Jurkat, Clone E6-1 (cell line): Measurements from ENCODE around the gene U2AF2.
"Not testable (repeated sequence)": the region's sequence is repeated elsewhere in the genome, so short reads cannot be mapped to it uniquely, and the experiment has no call there.

ENCODE experiments used
- DNase-seq: peaks from one replicate; pipeline ENCODE4 v3.0.0-alpha.2; 2011; ENCODE audit warnings: low read depth, low spot score
- H3K4me3 ChIP-seq: 2 replicates; pipeline ENCODE4 v1.5.1; 2011; ENCODE audit warnings: mild to moderate bottlenecking, low read length, control low read depth, moderate library complexity

Gene U2AF2

DNA sequence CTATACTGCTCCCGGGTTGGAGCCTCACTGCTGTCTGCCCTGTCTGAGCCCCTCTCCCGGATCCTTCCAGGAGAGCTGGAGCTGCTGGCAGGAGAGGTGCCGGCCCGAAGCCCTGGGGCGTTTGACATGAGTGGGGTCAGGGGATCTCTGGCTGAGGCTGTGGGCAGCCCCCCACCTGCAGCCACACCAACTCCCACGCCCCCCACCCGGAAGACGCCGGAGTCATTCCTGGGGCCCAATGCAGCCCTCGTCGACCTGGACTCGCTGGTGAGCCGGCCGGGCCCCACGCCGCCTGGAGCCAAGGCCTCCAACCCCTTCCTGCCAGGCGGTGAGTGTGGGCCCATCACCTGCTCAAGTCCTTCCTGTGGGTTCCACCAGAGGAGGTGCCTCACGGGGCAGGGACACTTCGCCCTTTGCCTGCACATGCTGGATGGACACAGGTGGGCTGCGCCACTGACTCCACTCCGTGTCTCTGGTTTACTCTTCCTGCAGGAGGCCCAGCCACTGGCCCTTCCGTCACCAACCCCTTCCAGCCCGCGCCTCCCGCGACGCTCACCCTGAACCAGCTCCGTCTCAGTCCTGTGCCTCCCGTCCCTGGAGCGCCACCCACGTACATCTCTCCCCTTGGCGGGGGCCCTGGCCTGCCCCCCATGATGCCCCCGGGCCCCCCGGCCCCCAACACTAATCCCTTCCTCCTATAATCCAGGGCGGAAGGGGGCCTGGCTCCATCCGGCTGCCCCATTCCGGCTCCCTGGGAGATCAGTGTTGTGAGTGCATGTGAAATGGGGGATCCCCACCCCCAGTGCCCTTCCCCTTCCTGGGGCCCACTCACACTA, 40.0 kb downstream of the U2AF2 start:
- no peak for DNase-seq
- H3K4me3 ChIP-seq: no peak overlapping the region

DNA sequence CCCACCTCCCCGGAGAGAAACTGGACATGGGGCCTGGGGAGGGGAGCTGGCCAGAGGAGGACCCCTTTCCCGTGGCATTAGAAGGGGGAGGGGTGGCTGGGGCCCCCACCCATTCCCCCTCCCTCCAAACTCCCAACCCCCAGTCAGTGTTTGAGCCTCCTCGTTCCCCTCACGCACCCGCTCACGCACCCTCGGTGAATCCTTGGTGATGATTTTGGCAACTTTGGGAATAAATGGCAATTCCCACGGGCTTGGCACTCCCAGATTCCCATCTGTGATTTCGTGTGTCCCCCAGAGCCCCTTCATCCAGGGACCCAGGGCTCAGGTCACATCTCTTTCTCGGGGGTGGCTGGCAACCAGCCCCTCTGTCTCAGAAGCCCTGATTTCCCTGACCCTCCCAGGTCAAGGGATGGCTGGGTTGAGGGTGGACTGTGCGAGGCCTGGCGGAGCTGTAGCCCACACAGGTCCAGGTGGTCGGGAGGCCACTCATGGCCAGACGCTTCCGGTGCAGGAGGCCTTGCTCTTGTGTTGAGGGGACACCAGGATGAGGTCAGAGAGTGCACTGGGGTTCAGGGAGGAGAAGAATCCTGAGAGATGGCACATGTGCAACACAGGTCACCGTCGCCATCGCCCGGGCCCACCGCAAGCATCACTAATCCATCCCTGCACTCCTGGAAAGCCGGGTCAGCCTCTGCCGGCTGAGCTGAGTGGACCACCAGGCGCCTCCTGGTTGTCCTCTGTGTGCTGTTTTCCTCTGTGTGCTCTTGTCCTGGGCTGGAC, 40.9 kb downstream of the U2AF2 start:
- DNase-seq: no peak
- no peak overlapping the region for H3K4me3 ChIP-seq

- no peak overlapping the region for H3K4me3 ChIP-seq
- DNase-seq: no peak
Observed at GRCh38 chr19:55696301-55697068, 41.6 kb downstream of the U2AF2 start.

- H3K4me3 ChIP-seq: no peak overlapping the region
- DNase-seq: no peak
Observed at GRCh38 chr19:55697069-55697440, 42.2 kb downstream of the U2AF2 start.

GRCh38 chr19:55697698-55698097, 42.9 kb downstream of the U2AF2 start:
- no peak for DNase-seq
- H3K4me3 ChIP-seq: no peak overlapping the region

DNA sequence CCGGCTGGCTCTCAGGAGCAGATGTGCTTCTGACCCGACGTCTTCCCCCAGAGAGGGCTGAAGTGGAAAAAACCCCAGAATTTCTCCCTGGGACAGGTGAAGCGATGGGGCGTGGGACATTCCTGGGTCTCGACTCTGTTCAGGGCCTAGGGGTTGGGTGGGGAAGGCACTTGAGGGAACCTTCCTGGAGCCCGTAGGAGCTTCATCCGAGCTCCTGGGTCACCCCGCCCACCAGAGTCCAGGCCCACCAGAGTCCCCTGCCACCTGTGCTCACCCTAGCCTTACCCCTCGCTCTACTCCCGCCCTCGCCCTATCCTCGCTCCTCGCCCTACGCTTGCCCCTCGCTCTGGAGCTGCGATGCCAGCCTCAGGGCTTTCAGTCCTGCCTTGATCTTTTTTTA, 43.4 kb downstream of the U2AF2 start:
- DNase-seq: no peak
- H3K4me3 ChIP-seq: no peak overlapping the region

DNA sequence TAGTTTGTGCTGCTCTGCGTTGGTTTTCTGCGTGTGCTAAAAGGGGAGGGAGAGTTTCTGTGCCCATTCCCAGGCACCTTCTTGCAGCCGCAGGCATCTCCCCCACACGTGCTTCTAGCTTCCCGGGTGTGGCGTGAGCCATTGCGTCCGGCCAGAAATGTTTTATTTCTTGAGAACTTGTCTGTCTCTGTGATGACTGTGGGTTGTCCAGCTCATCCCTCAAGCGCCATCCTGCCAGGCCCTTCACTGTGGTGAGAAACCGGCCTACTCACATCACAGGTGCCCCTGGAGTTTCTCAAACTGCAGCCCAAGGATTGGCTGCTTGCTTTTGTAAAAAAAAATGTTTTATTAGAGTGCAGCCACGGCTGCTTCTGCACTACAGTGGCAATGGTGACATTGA, 44.4 kb downstream of the U2AF2 start:
- no peak for DNase-seq
- H3K4me3 ChIP-seq: no peak overlapping the region

DNA sequence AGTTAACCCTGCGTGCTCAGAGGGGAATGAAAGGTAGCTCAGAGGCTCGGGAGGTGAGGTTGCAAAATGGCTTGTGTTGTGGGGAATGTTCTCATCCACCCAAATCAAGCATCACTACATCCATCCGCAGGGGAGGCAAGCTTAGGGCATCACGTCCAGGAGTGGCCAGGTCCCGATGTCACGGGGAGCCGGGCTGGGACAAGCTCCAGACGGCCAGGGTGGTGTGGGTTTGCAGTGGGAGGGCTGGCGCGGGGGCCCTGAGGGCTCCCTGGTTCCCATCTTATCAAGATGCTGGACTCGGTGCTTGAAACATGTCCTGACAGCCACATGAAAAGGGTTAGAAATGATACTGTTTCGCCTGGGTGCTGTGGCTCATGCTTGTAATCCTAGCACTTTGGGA, 46.0 kb downstream of the U2AF2 start:
- DNase-seq: no peak
- no peak overlapping the region for H3K4me3 ChIP-seq

GRCh38 chr19:55702131-55702627, 47.3 kb downstream of the U2AF2 start:
- no peak for DNase-seq

GRCh38 chr19:55703790-55704215, 49.0 kb downstream of the U2AF2 start:
- peak; percentile 30 for DNase-seq
- H3K4me3 ChIP-seq: no peak overlapping the region

More at GRCh38 chr19:55702131-55702627, 47.3 kb downstream of the U2AF2 start:
- H3K4me3 ChIP-seq: no peak overlapping the region

DNA sequence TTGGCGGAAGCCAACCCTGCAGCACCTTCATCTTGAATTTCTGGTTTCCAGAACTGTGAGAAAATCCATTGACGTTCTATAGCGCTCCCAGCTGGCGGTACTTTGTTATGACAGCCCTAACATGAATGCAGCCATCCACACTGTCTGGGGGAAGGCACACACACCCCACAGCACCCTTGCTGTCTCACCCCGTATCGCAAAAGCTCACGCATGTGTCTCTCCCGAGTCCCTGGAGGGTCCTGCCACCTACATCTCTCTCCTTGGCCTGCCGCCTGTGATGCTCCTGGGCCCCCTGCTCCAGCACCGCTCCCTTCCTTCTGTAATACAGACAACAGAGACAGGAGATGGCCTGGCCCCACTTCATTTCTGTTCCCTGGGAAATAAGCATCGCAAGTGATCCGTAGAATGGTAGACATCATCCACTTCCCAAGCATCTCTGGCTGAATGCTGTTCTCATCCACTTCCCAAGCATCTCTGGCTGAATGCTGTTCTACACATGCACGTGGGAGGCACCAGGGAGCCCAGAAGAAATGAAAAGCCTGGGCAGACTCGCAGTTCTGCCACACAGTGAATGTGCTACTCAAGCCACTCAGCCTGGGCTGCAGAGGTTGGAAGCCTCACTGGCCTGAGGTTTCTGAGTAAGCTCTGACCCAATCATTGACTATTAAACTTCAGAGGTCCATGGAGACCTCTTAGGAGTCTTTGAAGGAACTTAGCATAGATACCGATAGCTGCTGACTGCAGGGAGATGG, 49.8 kb downstream of the U2AF2 start:
- H3K4me3 ChIP-seq: no peak overlapping the region
- DNase-seq: no peak

DNA sequence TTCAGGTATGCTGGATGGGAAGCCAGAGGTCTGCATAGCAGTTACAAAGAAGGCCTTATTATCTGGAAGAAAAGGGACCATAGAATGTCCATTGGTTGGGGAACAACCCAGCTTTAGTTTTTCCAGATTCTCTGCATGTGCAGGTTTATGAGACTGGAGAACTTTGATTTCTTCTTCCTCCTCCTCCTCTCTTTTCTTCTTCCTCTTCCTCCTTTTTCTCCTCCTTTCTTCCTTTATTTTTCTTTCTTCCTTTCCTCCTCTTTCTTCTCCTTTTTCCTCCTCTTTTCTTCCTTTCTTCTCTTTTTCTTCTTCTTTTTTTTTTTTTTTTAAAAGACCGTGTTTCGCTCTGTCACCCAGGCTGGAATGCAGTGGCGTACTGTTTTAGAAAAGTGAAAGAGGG, 51.1 kb downstream of the U2AF2 start:
- H3K4me3 ChIP-seq: no peak overlapping the region
- no peak for DNase-seq

GRCh38 chr19:55711719-55712118, 56.9 kb downstream of the U2AF2 start:
- H3K4me3 ChIP-seq: no peak overlapping the region
- no peak for DNase-seq

GRCh38 chr19:55712804-55713631, 58.2 kb downstream of the U2AF2 start:
- DNase-seq: no peak
- H3K4me3 ChIP-seq: no peak overlapping the region

DNA sequence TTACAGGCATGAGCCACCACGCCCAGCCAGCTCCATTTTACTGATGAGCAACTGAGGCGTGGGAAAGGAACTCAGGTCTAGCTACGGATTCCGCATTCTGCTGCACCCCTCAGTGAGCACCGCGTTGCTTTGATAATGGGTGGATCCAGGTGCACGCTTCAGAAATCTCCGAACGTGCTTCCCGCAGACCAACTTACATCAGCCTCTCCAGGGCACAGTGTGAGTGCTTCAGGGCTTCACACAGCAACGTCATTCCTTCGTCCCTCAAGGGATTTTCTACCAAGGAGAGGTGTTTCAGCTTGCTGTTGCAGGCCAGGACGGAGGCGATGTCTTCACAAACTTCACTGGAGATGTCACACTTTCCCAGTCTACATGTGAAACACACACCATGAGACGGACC, 61.7 kb downstream of the U2AF2 start:
- no peak for DNase-seq
- no peak overlapping the region for H3K4me3 ChIP-seq

DNA sequence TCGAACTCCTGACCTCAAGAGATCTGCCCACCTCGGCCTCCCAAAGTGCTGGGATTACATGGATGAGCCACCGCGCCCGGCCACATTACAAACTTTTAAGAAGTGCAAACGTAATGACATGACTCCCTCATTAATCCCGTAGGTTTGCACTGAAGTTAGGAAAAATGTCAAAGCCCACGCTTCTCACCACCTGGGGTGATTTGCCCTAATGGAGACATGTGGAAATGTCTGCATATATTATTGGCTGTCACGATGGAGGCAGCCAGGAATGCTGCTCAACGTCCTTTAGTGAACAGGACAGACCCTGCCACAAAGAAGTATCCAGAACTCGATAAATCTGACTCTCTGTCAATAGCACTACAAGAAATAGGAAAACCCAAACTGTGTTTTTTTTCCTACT, 62.4 kb downstream of the U2AF2 start:
- DNase-seq: no peak

DNA sequence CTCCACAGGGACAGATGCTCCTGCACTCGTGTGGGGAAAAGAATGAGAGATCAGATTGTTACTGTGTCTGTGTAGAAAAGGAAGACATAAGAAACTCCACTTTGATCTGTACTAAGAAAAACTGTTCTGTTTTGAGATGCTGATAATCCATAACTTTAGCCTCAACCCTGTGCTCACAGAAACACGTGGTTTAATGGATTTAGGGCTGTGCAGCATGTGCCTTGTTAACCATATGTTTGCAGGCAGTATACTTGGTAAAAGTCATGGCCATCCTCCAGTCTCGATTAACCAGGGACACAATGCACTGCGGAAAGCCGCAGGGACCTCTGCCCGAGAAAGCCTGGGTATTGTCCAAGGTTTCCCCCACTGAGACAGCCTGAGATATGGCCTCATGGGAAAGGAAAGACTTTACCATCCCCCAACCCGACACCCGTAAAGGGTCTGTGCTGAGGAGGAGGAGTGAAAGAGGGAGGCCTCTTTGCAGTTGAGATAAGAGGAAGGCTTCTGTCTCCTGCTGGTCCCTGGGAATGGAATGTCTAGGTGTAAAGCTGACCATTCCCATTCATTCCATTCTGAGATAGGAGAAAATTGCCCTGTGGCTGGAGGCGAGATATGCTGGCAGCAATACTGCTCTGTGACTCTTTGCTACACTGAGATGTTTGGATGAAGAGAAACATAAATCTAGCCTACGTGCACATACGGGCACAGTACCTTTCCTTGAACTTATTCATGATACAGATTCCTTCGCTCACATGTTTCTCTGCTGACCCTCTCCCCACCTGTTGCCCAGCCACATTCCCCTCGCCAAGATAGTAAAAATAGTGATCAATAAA, 63.3 kb downstream of the U2AF2 start:
- H3K4me3 ChIP-seq, DNase-seq: not testable (repeated sequence)

More for the DNA sequence above, 62.4 kb downstream of the U2AF2 start:
- no peak overlapping the region for H3K4me3 ChIP-seq
